Muscle layer of colon (tissue), 2 donors: ENCODE measurements around the gene AOX1.
"Not testable (repeated sequence)": the region's sequence is repeated elsewhere in the genome, so short reads cannot be mapped to it uniquely, and the experiment has no call there.

Source experiments
- H3K27ac ChIP-seq: one replicate; pipeline ENCODE4 v1.7.0; 2013; ENCODE audit warnings: low read depth, mild to moderate bottlenecking, low read length, moderate library complexity
- H3K27me3 ChIP-seq, 2 donors: one replicate each; pipeline ENCODE4 v1.7.0; 2013; ENCODE audit warnings: low read length in 2 of 2, mild to moderate bottlenecking in 2 of 2; ENCODE audit not compliant: insufficient read depth in 2 of 2, control insufficient read depth in 1 of 2
- H3K36me3 ChIP-seq: one replicate; pipeline ENCODE4 v1.7.0; 2013; ENCODE audit warnings: mild to moderate bottlenecking, low read length; ENCODE audit not compliant: insufficient read depth
- H3K4me1 ChIP-seq: one replicate; pipeline ENCODE4 v1.7.0; 2013; ENCODE audit warnings: mild to moderate bottlenecking, low read length; ENCODE audit not compliant: insufficient read depth
- H3K4me3 ChIP-seq, 2 donors: one replicate each; pipeline ENCODE4 v1.7.0; 2013; ENCODE audit warnings: low read length in 2 of 2, low read depth in 1 of 2, mild to moderate bottlenecking in 1 of 2, moderate library complexity in 1 of 2
- H3K9ac ChIP-seq: one replicate; pipeline ENCODE4 v1.7.0; 2013; ENCODE audit warnings: low read length
- H3K9me3 ChIP-seq: one replicate; pipeline ENCODE4 v1.7.0; 2013; ENCODE audit warnings: mild to moderate bottlenecking, low read length
- donor health status: abdominal sarcoma.
- donor health status: Adenocarcinoma of cecum.

Gene AOX1

DNA sequence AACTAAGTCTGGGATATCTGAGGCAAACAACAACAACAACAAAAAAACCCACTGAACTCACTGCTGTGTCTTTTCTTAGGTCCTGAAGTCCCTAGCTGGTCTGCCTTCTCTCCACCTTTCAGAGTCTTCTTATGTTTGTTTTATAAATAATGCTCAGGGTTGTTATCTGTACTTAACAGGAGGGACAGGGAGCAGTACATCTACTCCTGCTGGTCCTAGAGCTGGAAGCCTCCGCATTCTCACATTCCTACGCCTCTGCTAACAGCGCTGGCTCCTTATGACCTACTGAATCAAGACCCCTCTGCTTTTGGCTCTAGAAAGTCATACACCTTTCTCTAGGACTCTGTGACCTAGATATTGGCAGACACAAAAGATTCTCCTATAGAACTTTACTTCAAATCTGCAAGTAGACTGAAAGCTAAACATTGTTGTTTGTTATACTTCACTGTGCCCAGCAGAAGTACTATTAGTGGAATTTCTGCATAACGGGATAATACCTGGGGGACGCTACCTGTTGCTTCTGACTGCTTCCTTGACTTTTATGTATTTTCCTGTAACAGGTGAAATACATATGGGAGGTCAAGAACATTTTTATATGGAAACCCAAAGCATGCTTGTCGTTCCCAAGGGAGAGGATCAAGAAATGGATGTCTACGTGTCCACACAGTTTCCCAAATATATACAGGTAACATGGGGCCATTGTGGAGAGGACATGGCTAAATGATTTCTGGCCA is 48.6 kb downstream of the AOX1 start:
- no peaks in the 10 kb centered on the region for H3K27me3 ChIP-seq
- H3K4me3 ChIP-seq, result no peak overlapping the region
- H3K4me1 ChIP-seq, result no peaks in the 10 kb centered on the region
- no peak overlapping the region for H3K27ac ChIP-seq
- no peak overlapping the region for H3K9ac ChIP-seq
- H3K36me3 ChIP-seq, result no peaks in the 10 kb centered on the region
- no peaks in the 10 kb centered on the region for H3K9me3 ChIP-seq

DNA sequence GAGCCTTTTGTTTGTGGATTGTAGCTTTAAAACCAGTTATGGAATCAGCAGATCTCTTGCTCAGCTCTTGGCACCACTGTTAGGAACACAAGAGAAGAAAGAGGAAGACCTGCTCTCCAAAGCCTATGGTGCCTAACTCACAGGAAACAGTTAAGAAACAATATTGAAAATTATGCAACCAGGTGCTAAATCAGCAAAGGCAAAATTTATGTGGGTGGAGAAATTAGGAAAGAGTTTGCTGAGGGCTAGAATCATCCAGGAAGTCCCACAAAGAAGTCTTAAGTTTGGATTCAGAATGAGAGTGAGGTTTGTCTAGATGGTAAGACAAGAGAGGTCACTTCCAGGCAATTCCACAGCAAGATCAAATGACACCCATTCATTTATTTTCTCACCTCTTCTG is 49.4 kb downstream of the AOX1 start:
- Histone ChIP-seq H3K4me1 (no peaks in the 10 kb centered on the region), H3K9ac (no peak overlapping the region), H3K27me3 (no peaks in the 10 kb centered on the region), H3K4me3 (no peak overlapping the region), H3K9me3 (no peaks in the 10 kb centered on the region), H3K36me3 (no peaks in the 10 kb centered on the region), H3K27ac (no peak overlapping the region)

DNA sequence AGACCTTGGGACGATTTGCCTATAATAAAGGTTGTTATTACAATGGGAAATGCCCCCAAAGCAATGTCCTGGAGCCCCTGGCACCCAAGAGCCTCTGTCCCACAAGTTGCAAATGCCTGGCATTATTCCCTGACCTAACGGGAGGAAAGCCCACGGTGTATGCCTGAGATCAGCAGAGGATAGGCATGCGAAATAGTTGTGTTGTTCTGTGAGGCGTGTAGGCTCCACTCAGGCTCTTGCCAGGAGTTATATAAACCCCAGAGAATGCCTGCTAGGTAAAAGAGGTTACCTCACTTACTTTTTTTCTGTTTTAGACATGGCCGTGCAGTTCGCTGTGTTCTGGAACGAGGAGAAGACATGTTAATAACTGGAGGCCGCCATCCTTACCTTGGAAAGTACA is 52.1 kb downstream of the AOX1 start:
- Histone ChIP-seq H3K36me3 (peaks cover 5% of the 10 kb centered on the region), H3K4me1 (no peaks in the 10 kb centered on the region), H3K9me3 (no peaks in the 10 kb centered on the region), H3K27me3 (no peaks in the 10 kb centered on the region), H3K9ac (no peak overlapping the region), H3K27ac (no peak overlapping the region), H3K4me3 (no peak overlapping the region)

DNA sequence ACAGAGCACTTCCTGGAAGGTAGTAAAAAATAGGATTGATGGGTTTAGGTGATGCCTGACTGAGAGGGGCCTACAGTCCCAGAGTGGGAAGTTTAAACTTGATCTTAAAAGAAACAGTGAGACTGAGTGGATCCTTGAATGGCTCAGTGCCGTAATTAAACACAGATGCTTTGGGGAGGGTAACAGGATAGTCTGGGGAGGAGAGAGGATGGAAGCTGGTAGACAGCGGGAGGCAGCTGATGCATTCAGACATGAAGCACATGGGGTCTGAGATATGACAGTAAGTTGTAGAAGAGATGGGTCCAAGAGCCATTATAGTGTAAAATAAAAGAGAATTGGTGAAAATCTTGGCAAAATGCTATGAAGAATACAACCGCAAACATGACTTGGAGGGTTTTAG is 54.4 kb downstream of the AOX1 start:
- Histone ChIP-seq H3K27me3 (no peaks in the 10 kb centered on the region), H3K36me3 (peaks cover 5% of the 10 kb centered on the region), H3K27ac (no peak overlapping the region), H3K4me1 (no peaks in the 10 kb centered on the region), H3K9ac (no peak overlapping the region), H3K9me3 (no peaks in the 10 kb centered on the region), H3K4me3 (no peak overlapping the region)

DNA sequence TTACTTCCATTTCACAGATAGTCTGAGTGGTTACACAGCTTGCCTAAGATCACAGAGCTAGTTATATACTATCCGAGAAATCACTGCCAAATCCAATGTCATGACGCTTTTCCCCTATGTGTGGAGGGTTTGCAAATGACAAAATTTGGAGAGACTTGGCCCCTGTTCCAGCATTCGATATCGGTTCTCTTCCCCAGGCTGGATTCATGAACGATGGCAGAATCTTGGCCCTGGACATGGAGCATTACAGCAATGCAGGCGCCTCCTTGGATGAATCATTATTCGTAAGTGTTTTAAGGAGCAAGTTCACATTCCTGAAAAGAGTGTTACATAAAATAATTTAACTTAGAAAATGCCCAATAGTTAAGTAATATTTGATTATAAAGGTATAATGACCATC is 55.1 kb downstream of the AOX1 start:
- no peaks in the 10 kb centered on the region for H3K27me3 ChIP-seq
- no peak overlapping the region for H3K4me3 ChIP-seq
- no peaks in the 10 kb centered on the region for H3K9me3 ChIP-seq
- no peaks in the 10 kb centered on the region for H3K4me1 ChIP-seq
- H3K36me3 ChIP-seq, result peaks cover 5% of the 10 kb centered on the region
- no peak overlapping the region for H3K27ac ChIP-seq
- H3K9ac ChIP-seq, result no peak overlapping the region

DNA sequence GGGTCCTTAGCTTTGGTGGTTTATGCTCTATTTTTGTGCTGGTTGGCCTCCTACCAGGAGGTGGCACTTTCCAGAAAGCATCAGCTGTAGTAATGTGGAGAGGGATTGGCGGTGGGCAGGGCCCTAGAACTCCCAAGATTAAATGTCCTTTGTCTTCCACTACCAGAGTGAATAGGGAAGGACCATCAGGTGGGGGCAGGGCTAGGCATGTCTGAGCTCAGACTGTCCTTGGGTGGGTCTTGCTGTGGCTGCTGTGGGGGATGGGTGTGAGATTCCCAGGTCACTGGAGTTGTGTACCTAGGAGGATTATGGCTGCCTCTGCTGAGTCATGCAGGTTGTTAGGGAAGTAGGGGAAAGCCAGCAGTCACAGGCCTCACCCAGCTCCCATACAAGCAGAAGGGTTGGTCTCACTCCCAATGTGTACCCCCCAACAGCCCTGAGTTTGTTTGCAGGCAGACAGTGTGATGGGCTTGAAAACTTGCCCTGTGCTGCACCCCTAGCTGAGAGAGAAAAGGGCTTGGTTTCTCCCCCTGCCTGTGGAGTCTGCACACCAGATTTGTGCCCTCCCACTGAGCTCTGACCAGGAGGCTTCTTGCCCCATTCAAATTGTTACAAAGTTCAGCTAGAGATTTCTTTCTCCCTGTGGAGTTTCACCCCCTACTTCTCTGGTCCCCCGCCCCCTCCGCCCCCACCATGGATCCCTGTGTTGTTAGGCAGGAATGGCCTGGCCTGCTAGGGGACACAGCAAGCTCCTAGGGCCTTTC is 62.9 kb downstream of the AOX1 start:
- H3K27ac ChIP-seq, H3K9ac ChIP-seq, H3K9me3 ChIP-seq, H3K4me1 ChIP-seq, H3K36me3 ChIP-seq, H3K27me3 ChIP-seq, H3K4me3 ChIP-seq: not testable (repeated sequence)

DNA sequence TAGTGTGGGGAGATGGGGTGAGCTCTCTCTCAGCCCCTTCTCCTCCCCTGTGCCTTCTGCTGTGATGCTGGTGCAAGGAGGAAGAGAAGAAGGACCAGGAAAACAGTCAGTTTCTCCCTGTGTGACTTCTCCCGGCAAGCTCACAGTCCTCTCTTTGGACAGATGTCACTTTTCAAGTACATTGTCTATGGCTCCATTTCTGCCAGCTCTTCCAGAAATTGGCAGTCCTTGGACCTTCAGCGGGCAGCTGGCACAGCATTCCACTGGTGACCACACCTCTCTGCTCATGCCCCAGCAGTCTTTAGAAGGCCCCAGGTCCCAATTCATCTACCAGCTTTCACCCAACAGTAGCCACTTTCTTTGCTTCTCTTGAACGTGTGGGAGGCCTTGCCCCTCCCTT is 63.9 kb downstream of the AOX1 start:
- H3K27ac ChIP-seq, result no peak overlapping the region
- H3K27me3 ChIP-seq, result no peaks in the 10 kb centered on the region
- peaks cover 7% of the 10 kb centered on the region for H3K36me3 ChIP-seq

DNA sequence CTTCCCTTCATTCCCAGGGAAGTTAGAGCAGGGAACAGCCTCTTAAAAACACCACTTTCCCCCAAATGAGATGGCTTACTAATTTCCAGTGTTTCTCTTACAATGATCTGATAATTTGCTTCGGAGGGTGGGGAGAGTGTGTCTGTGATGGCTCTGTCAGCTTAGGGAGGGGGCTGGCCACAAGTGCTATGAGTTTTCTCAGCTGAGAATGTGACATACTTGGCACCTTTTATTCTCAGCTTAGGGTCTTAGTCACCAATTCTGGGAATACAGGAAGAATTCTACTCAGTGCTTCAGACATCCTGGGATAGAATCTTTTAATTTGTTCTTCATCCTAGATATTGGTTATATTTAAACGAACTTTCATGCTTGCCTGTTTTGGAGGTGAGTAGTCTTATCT is 64.4 kb downstream of the AOX1 start:
- H3K4me3 ChIP-seq, result no peak overlapping the region
- no peaks in the 10 kb centered on the region for H3K4me1 ChIP-seq
- H3K27ac ChIP-seq, result no peak overlapping the region
- no peaks in the 10 kb centered on the region for H3K9me3 ChIP-seq
- H3K36me3 ChIP-seq, result peaks cover 7% of the 10 kb centered on the region
- H3K27me3 ChIP-seq, result no peaks in the 10 kb centered on the region
- no peak overlapping the region for H3K9ac ChIP-seq

More for the DNA sequence above, 63.9 kb downstream of the AOX1 start:
- H3K4me1 ChIP-seq, result no peaks in the 10 kb centered on the region
- H3K4me3 ChIP-seq, result no peak overlapping the region
- H3K9ac ChIP-seq, result no peak overlapping the region
- H3K9me3 ChIP-seq, result no peaks in the 10 kb centered on the region

DNA sequence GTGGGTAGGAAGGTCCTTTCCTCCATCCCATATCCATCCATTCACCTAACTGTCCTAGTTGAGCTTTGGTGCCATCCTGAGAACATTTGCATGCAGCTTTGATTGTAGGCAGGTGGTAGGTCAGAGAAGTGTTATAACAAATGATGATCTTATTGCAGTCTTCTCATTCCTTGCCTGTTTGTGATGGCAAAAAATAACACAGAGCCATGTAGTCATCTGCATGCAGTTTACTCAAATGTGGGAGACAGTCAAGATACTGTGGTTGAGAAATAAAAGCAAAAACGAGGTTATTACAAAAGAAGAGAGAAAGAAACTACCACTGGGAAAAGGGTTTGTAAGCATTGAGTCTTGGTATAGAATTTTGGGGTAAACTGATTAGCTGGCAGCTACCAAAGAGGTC is 66.3 kb downstream of the AOX1 start:
- no peak overlapping the region for H3K27ac ChIP-seq
- H3K27me3 ChIP-seq, result no peaks in the 10 kb centered on the region
- H3K9ac ChIP-seq, result no peak overlapping the region
- H3K36me3 ChIP-seq, result peaks cover 7% of the 10 kb centered on the region
- no peak overlapping the region for H3K4me3 ChIP-seq
- no peaks in the 10 kb centered on the region for H3K4me1 ChIP-seq
- H3K9me3 ChIP-seq, result no peaks in the 10 kb centered on the region

DNA sequence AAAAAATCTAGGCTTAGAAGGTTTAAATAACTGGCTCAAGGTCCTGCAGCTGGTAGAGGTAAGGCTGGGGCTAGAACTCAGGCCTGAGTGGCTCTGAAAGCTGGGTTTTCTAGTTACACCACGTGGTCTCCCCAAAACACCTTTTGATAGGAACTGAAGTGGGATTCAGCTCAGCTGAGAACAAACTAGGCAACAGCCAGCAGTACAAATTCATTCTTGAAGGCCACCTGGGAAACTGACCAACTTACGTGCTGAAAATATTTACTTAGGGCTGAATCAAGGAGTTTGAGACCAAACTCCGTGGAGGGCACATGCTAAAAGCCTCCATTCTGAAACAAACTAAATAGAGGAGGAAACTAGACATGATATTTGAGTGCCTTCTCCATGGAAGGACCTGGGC is 67.2 kb downstream of the AOX1 start:
- H3K27ac ChIP-seq, result no peak overlapping the region
- no peaks in the 10 kb centered on the region for H3K27me3 ChIP-seq
- H3K4me3 ChIP-seq, result no peak overlapping the region
- H3K4me1 ChIP-seq, result no peaks in the 10 kb centered on the region
- no peak overlapping the region for H3K9ac ChIP-seq
- H3K9me3 ChIP-seq, result no peaks in the 10 kb centered on the region
- peaks cover 7% of the 10 kb centered on the region for H3K36me3 ChIP-seq

DNA sequence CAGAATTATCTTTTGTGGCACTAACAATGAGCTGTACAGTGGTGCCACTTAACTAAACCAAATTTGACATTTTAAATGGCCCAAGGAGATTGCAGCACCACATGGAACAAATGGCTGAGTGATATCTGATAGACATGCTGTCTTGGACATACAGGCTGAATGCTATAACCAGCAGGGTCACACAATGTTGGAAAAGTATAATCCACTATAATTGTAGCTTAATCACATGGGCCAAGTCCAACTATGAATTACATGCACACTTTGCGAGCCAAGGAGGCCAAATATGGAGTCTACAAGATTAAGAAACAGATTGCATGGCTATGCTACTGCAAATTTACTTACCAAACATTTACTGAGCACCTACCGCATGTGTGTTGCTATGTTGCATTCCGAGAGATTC is 69.0 kb downstream of the AOX1 start:
- no peaks in the 10 kb centered on the region for H3K36me3 ChIP-seq
- H3K9me3 ChIP-seq, result no peaks in the 10 kb centered on the region
- no peak overlapping the region for H3K9ac ChIP-seq
- no peaks in the 10 kb centered on the region for H3K27me3 ChIP-seq
- no peaks in the 10 kb centered on the region for H3K4me1 ChIP-seq
- no peak overlapping the region for H3K4me3 ChIP-seq
- no peak overlapping the region for H3K27ac ChIP-seq
